ENCODE measurements around the gene BBC3.
A peak's percentile ranks its signal among the peaks of the same experiment; 100 is the strongest.
"Not testable (repeated sequence)": the region's sequence is repeated elsewhere in the genome, so short reads cannot be mapped to it uniquely, and the experiment has no call there.

Gene BBC3

DNA sequence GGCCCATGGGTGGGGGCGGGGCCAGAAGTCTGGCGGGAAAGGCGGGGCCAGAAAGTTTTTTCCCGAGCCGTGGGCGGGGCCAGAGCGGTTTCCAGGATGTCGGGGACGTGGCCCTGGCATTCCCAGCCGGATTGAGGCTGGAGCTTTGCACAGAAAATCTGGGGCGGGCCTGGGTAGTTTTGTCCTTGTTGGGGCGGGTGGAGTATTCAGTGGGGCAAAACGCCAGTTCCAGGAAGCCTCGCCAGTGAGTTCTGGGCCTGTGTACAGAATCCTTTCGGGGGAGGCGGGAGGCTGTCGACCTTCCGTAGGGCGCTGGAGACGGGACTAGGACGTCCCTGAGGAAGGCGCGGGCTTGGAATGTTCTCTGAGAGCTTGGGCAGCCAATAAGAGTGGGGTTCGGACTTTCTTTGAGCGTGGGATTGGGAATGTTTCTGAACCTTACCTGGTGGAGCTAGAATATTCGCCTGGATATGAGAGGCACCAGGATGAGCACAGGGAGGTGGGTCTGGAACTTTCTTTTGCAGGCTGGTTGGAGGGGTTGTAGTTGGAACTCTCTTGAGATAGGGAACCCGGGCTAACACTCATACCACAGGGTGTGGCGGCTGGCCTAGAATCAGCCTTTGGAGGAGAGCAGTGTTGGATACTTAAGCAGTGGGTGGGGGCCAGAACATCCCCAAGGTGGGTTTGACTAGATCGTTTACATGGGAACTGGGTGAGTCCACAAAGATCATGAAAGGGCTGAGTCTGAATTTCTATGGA, 26.6 kb upstream of the BBC3 start:
- DNase-seq: no peak

DNA sequence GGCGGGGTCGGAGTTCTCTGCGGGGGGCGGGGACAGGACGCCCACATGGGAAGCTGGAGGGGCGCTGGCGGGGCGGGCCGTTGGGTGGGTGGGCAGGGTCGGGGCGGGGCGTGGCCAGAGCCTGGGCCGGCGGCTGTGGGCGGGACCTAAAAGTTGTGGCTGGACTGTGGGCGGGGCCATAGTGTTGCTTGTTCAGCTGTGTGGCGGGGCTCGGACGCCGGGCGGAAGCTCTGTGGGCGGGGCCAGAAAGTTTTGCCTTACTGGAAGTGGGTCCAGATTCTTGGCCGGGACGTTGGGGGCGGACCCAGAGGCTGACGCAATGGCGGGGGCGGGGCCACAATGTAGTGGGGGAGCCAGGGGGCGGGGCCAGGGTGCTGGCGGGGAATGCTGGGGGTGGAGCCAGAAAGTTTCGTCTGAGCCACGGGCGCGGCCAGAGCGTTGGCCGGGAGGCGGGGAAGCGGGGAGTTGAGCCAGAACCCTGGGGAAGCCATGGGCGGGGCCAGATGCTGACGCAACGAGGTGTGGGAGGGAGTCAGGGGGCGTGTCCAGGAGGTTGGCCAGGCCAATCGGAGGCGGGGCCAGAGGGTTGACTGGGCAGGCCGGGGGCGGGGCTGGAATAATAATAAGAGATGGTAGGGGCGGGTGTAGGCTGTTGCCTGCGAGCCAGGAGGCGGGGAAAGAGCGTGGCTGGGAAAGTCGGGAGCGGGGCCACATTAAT, 25.9 kb upstream of the BBC3 start:
- DNase-seq: peak; percentile 100

DNA sequence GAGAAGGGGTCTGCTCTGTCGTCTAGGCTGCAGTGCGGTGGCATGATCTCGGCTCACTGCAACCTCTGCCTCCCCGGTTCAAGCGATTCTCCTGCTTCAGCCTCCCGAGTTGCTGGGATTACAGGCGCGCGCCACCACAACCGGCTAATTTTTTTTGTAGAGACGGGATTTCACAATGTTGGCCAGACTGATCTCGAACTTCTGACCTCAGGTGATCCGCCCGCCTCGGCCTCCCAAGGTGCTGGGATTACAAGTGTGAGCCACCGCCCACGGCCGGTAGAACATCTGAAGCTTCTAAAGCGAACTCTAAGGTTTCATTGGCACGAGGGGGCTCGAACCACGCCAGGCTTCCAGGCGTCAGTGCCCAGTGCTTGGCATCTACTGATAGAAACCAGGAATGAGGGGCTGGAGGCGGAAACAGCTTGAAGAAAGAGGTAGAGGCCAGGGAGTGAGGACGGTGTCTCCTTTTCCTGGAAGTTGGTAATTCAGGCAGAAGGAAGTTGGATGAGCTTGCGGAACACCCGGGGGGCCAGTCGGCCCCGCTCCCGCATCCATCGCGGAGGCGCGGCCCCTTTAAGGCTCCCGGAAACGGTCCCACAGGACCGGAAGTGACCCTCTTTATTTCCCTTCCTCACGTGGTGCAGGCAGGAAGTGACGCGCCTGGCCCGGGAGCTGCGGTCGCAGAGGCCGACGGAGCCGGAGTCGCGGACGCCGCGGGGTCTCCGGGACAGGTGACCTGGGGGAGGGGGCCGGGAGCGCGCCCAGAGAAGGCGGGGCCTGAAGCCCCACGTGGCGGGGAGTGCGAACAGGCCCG, 25.1 kb upstream of the BBC3 start, which contains the start of gene CCDC9:
Gene CCDC9 (plus strand): TSS at position 647 of the 814 bp plus-strand sequence. CDS start 1,876 bp downstream, outside the sequence.
- DNase-seq: peak; percentile 97

DNA sequence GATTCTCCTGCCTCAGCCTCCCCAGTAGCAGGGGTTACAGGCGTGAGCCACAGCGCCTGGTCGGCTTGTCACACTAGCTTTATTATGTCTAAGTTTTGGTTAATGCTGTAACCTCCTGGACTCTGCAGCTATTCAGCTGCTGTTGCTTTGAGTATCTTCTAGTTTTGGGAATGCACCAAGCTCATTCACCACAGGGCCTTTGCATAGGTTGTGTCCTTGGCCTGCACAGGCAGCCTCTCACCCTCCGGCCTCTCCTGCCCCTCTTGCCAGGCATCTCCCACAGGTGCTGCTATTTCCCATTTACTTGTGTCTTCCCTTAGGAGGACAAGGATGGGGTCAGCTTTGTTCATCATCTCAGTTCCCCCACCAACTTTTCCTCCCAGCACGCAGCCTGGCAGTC, 23.0 kb upstream of the BBC3 start:
- DNase-seq: no peak

DNA sequence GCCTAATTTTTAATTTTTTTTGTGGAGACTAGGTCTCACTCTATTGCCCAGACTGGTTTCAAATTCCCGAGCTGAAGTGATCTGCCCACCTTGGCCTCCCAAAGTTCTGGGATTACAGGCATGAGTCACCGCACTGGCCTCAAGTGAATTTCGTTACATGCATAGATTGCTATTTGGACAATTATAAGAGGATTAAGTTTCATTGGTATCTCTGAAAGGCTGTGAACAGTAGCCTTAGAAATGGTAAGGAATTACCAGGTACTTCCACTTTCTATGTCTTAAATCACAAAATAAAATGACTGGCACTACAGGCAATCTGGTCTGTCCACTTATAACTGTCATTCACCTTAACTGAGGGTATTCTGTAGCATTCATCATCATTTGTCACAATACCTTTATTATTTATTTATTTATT, 22.5 kb upstream of the BBC3 start:
- no peak for DNase-seq

DNA sequence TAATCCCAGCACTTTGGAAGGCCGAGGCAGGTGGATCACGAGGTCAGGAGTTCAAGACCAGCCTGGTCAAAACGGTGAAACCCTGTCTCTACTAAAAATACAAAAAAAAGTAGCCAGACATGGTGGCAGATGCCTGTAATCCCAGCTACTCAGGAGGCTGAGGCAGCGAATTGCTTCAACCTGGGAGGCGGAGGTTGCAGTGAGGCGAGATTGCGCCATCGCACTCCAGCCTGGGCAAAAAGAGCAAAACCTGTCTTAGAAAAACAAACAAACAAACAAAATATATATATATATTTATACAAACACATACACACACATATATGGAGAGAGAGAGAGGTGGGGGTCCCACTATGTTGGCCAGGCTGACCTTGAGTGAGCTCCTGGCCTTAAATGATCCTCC, 22.0 kb upstream of the BBC3 start:
- not testable (repeated sequence) for DNase-seq

DNA sequence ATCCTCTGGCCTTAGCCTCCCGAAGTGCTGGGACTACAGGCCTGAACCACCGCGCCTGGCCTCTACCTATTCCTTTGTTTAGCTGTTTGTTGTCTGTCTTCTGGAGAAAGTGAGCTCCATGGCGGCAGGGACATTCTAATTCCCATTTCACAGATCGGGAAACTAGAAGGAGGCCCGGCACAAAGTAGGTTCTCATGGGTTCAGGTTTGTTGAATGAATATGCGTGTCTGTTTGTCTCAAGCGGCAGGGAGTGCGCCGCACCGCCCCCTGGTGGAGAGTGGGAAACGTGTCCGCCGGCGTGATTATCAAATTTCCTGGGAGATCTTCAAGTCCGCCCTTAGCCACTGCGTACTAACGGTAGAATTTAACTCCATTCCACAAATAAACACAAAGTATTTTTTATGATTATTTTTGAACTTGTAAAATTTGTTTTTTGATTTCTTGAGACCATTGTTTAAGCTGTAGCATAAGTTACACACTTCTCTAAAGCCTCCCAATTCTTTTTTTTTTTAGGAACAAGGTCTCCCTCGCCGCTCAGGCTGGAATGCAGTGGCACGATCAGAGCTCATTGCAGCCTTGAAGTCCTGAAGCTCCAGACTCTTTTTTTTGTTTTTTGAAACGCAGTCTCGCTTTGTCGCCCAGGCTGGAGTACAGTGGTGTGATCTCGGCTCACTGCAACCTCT, 16.4 kb upstream of the BBC3 start:
- peak; percentile 68 for DNase-seq

GRCh38 chr19:47243776-47244547, 13.0 kb upstream of the BBC3 start:
- DNase-seq: peak; percentile 96

- no peak for DNase-seq
Measured at GRCh38 chr19:47243364-47243775, 12.4 kb upstream of the BBC3 start.

DNA sequence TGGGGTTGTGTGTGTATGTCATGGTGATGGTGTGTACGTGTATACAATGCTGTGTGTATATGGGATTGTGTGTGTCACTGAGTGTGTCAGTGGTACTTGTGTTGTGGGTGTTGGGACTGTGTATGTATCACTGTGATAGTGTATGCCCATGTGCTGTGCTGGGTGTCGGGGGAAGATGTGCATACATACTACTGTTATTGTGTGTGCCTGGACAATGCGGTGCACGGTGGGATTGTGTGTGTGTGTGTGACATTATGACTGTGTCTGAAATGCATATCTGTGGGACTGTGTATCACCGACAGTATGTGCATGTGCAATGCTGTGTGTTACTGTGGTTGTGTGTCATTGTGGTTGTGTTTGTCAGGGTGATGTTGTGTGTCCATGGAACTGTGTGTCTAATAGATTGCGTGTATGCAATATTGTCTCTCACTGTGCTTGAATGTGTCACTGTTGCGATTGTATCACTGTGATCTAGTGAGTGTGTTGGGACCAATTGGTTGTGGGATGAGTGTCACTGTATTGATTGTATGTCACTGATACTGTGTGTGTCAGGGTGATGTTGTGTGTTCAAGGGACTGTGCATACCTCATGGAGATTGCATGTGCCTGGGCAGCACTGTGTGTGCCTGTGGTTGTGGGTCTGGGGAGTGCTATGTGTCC, 11.0 kb upstream of the BBC3 start:
- DNase-seq: no peak

- DNase-seq: peak; percentile 38
Measured at GRCh38 chr19:47240996-47241918, 10.3 kb upstream of the BBC3 start.

DNA sequence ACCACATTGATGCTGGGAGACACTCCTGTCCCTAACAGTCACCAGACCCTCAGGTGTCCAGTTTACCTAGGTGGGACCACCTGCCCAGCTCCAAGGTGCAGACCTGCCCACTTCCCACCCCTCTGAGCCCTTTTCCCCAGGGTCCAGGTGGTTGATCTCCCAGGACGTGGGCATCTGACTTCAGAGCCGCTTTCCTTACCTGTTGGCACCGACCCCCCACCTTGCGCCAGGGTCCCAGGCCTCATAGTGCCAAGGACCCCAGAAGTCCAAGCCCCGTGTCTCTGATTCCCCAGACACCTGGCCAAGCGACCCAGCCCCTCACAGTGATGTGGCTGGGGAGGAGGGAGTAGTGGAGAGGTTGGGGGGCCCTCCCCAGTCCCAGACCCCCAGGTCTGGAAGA, 9.6 kb upstream of the BBC3 start:
- DNase-seq: no peak

- DNase-seq: no peak
Measured at GRCh38 chr19:47239610-47240296, 8.8 kb upstream of the BBC3 start.

DNA sequence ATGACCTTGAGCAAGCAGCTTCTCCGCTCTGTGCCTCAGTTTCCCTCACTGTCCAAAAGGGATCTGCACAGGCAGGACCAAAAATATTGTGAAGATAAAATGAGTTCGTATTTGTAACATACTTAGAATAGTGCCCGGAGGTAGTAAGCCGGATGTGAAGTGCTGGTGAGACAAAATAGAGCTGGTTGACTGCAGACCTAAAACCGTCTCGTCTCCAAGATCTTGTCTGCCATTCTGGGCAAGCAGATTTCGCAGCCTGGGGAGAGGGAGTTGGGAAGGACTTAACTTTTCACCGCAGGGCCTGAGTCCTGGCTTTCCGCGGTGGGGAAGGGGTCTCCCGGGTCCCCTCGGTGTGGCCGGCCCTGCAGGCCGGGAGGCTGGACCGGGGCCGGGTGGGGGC, 8.2 kb upstream of the BBC3 start:
- no peak for DNase-seq

GRCh38 chr19:47236072-47236675, 5.2 kb upstream of the BBC3 start:
- DNase-seq: no peak

GRCh38 chr19:47232422-47233211, 1.6 kb upstream of the BBC3 start:
- peak; percentile 46 for DNase-seq

- DNase-seq: peak; percentile 74
Measured at GRCh38 chr19:47231215-47232054, 436 bp upstream of the BBC3 start.
